Measurements from ENCODE around the gene ACSM6.

The ACSM6 gene

DNA sequence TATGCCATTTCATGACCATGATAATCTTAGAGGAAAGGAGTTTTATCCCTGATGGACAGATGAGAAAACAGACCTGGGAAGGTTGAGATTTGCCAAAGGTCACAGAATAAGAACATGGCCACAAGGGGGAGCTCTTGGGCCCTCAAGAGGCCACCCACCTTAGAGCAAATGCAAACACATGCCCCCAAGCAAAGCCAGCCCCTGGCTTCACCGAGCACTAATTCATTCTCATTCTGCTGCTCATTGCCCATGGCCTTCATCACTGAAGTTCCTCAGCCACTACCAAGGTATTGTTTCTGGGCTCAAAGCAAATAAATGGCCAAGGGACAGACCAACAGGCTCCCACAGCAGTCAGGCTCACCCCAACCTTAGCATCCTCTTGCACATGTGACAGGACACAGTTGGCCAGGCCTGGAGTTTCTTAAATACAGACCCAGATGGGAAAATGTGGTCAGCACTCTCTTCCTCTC, 52.6 kb downstream of the ACSM6 start:
- Histone ChIP-seq H3K4me1 (ENCODE audit: insufficient read depth, low read length) (peaks cover 25% of the 10 kb centered on the region), H3K36me3 (ENCODE audit: insufficient read depth, low read length) (peaks cover 61% of the 10 kb centered on the region), H3K9me3 (ENCODE audit: insufficient read depth, low read depth, low read length) (no peaks in the 10 kb centered on the region), H3K9ac (ENCODE audit: low read depth, low read length) (no peak overlapping the region), H3K27ac (ENCODE audit: low read depth, low read length) (no peak overlapping the region), H3K4me3 (ENCODE audit: low read length) (no peak overlapping the region), H3K27me3 (ENCODE audit: insufficient read depth, low read length) (no peaks in the 10 kb centered on the region)
- WGBS, result 22% methylated on average over 1 of the region's 1 CpG

DNA sequence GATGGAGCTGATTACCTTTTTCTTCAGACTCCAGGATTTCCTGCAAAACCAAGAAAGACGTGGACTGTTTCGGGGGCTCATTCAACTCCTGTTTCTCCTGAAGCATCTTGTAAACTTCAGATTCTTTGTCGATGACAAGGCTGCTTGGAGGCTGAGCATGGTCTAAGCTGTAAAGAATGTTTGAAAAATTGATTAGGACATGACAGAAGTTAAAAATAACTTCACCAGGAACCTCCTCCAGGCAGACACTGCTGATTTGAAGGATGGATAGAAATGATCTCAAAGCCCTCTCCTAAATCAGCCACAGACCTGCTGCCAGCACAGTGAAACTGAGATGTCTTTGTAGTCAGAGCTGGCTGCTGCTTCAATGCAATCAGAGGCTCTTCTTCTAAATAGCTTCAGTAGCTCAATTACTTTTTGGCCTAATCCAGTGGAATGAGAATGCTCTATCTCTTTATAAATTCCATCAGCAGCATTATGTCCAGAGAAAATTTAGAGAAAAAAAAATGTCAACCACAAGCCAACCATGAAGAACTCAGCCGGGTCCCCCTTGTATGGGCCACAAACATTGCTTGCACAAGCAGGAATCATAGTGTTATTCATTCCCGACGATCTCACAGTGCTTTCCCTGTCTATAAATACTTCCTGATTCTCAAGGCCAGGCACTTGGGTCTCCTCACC, 53.3 kb downstream of the ACSM6 start:
- H3K36me3 ChIP-seq (ENCODE audit: insufficient read depth, low read length), result peaks cover 57% of the 10 kb centered on the region
- H3K27ac ChIP-seq (ENCODE audit: low read depth, low read length), result peak overlapping the region; percentile 20; the same call in 1 of the 2 replicates
- H3K9ac ChIP-seq (ENCODE audit: low read depth, low read length), result no peak overlapping the region

GRCh38 chr10:95247881-95248583, 54.0 kb downstream of the ACSM6 start:
- Histone ChIP-seq H3K9ac (ENCODE audit: low read depth, low read length) (no peak overlapping the region), H3K9me3 (ENCODE audit: insufficient read depth, low read depth, low read length) (no peaks in the 10 kb centered on the region), H3K27me3 (ENCODE audit: insufficient read depth, low read length) (no peaks in the 10 kb centered on the region), H3K4me3 (ENCODE audit: low read length) (no peak overlapping the region), H3K36me3 (ENCODE audit: insufficient read depth, low read length) (peaks cover 57% of the 10 kb centered on the region), H3K27ac (ENCODE audit: low read depth, low read length) (peak overlapping the region; percentile 20; the same call in 1 of the 2 replicates), H3K4me1 (ENCODE audit: insufficient read depth, low read length) (peaks cover 25% of the 10 kb centered on the region)
- 94% methylated on average over 7 of the region's 7 CpGs for WGBS

More for the DNA sequence above, 53.3 kb downstream of the ACSM6 start:
- WGBS, result 89% methylated on average over 6 of the region's 6 CpGs
- Histone ChIP-seq H3K27me3 (ENCODE audit: insufficient read depth, low read length) (no peaks in the 10 kb centered on the region), H3K4me3 (ENCODE audit: low read length) (no peak overlapping the region), H3K4me1 (ENCODE audit: insufficient read depth, low read length) (peaks cover 25% of the 10 kb centered on the region), H3K9me3 (ENCODE audit: insufficient read depth, low read depth, low read length) (no peaks in the 10 kb centered on the region)

- H3K9me3 ChIP-seq (ENCODE audit: insufficient read depth, low read depth, low read length), result no peaks in the 10 kb centered on the region
- no peak overlapping the region; the same call in 1 of the 2 replicates for H3K27ac ChIP-seq (ENCODE audit: low read depth, low read length)
- no peak overlapping the region for H3K9ac ChIP-seq (ENCODE audit: low read depth, low read length)
- H3K27me3 ChIP-seq (ENCODE audit: insufficient read depth, low read length), result no peaks in the 10 kb centered on the region
- H3K4me3 ChIP-seq (ENCODE audit: low read length), result no peak overlapping the region
- H3K36me3 ChIP-seq (ENCODE audit: insufficient read depth, low read length), result peaks cover 49% of the 10 kb centered on the region
- 90% methylated on average over 3 of the region's 3 CpGs for WGBS
- H3K4me1 ChIP-seq (ENCODE audit: insufficient read depth, low read length), result peaks cover 25% of the 10 kb centered on the region
These were observed 55.0 kb downstream of the ACSM6 start for GRCh38 chr10:95248989-95249388.

- 88% methylated on average over 3 of the region's 3 CpGs for WGBS
- Histone ChIP-seq H3K9ac (ENCODE audit: low read depth, low read length) (0 out of 2 replicates have a peak overlapping the region, but pooled peaks have one; percentile 1), H3K36me3 (ENCODE audit: insufficient read depth, low read length) (peaks cover 45% of the 10 kb centered on the region)
These were observed 55.4 kb downstream of the ACSM6 start for GRCh38 chr10:95249467-95249866.

GRCh38 chr10:95250856-95251255, 56.8 kb downstream of the ACSM6 start:
- no peak overlapping the region for H3K27ac ChIP-seq (ENCODE audit: low read depth, low read length)
- 91% methylated on average over 4 of the region's 4 CpGs for WGBS
- H3K36me3 ChIP-seq (ENCODE audit: insufficient read depth, low read length), result peaks cover 33% of the 10 kb centered on the region
- H3K9ac ChIP-seq (ENCODE audit: low read depth, low read length), result no peak overlapping the region
- H3K9me3 ChIP-seq (ENCODE audit: insufficient read depth, low read depth, low read length), result no peaks in the 10 kb centered on the region
- no peak overlapping the region for H3K4me3 ChIP-seq (ENCODE audit: low read length)
- no peaks in the 10 kb centered on the region for H3K27me3 ChIP-seq (ENCODE audit: insufficient read depth, low read length)
- H3K4me1 ChIP-seq (ENCODE audit: insufficient read depth, low read length), result peaks cover 25% of the 10 kb centered on the region

More at GRCh38 chr10:95249467-95249866, 55.4 kb downstream of the ACSM6 start:
- Histone ChIP-seq H3K9me3 (ENCODE audit: insufficient read depth, low read depth, low read length) (no peaks in the 10 kb centered on the region), H3K4me3 (ENCODE audit: low read length) (no peak overlapping the region), H3K27ac (ENCODE audit: low read depth, low read length) (no peak overlapping the region; the same call in 1 of the 2 replicates), H3K4me1 (ENCODE audit: insufficient read depth, low read length) (peaks cover 25% of the 10 kb centered on the region), H3K27me3 (ENCODE audit: insufficient read depth, low read length) (no peaks in the 10 kb centered on the region)

- Histone ChIP-seq H3K27me3 (ENCODE audit: insufficient read depth, low read length) (no peaks in the 10 kb centered on the region), H3K4me3 (ENCODE audit: low read length) (no peak overlapping the region), H3K27ac (ENCODE audit: low read depth, low read length) (no peak overlapping the region), H3K9me3 (ENCODE audit: insufficient read depth, low read depth, low read length) (peaks cover 7% of the 10 kb centered on the region; the same call in 1 of the 2 replicates), H3K36me3 (ENCODE audit: insufficient read depth, low read length) (peaks cover 38% of the 10 kb centered on the region), H3K9ac (ENCODE audit: low read depth, low read length) (no peak overlapping the region), H3K4me1 (ENCODE audit: insufficient read depth, low read length) (peaks cover 13% of the 10 kb centered on the region; the same call in 1 of the 2 replicates)
- WGBS, result 87% methylated on average over 2 of the region's 2 CpGs
These were observed 59.0 kb downstream of the ACSM6 start for GRCh38 chr10:95253007-95253406.

DNA sequence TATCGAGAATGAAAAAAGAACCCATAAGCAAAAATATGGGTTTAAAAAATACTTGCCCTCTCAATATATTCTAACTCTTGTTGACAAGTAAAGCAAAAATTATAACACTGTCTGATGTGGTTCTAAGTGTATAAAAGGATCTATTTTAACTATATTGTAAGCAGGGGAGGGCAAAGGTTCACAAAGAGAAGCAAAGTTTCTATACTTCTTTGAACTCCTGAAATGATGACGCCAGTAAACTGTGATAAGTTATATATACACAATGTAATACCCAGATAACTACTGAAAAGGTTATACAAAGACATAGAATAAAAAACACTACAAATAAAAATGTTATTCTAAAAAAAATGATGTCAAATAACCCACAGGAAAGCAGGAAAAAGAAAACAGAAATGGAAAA, 59.6 kb downstream of the ACSM6 start:
- Histone ChIP-seq H3K27me3 (ENCODE audit: insufficient read depth, low read length) (no peaks in the 10 kb centered on the region), H3K27ac (ENCODE audit: low read depth, low read length) (no peak overlapping the region), H3K4me1 (ENCODE audit: insufficient read depth, low read length) (peaks cover 13% of the 10 kb centered on the region; the same call in 1 of the 2 replicates), H3K9ac (ENCODE audit: low read depth, low read length) (no peak overlapping the region), H3K36me3 (ENCODE audit: insufficient read depth, low read length) (peaks cover 39% of the 10 kb centered on the region), H3K4me3 (ENCODE audit: low read length) (no peak overlapping the region), H3K9me3 (ENCODE audit: insufficient read depth, low read depth, low read length) (peaks cover 7% of the 10 kb centered on the region; the same call in 1 of the 2 replicates)
- WGBS, result no CpG with 5 or more reads among the region's 2 CpGs

DNA sequence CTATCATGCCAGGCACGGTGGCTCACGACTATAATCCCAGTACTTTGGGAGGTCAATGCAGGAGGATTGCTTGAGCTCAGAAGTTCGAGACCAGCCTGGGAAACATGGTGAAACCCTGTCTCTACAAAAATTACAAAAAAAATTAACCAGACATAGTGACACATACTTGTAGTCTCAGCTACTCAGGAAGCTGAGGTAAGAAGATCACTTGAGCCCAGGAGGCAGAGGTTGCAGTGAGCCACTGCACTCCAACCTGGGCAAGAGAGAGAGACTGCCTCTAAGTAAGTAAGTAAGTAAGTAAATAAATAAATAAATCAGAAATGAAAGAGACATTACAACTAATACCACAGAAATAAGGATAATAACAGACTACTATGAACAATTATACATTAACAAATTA, 60.6 kb downstream of the ACSM6 start:
- Histone ChIP-seq H3K4me3 (ENCODE audit: low read length) (no peak overlapping the region), H3K9ac (ENCODE audit: low read depth, low read length) (no peak overlapping the region), H3K36me3 (ENCODE audit: insufficient read depth, low read length) (peaks cover 39% of the 10 kb centered on the region), H3K9me3 (ENCODE audit: insufficient read depth, low read depth, low read length) (peaks cover 7% of the 10 kb centered on the region; the same call in 1 of the 2 replicates), H3K27ac (ENCODE audit: low read depth, low read length) (no peak overlapping the region), H3K27me3 (ENCODE audit: insufficient read depth, low read length) (no peaks in the 10 kb centered on the region), H3K4me1 (ENCODE audit: insufficient read depth, low read length) (peaks cover 9% of the 10 kb centered on the region; the same call in 1 of the 2 replicates)
- 91% methylated on average over 3 of the region's 3 CpGs for WGBS

DNA sequence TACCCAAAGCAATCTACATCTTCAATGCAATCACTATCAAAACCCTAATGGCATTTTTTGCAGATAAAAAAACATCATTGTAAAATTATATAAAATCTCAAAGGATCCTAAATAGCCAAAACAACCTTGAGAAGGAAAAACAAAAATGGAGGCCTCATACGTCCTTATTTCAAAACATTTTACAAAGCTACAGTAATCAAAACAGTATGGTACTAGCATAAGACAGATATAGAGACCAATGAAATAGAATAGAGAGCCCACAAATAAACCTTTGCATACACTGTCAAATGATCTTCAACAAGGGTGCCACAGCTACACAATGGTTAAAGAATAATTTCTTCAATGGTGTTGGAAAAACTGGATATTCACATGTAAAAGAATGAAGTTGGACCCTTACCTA, 62.2 kb downstream of the ACSM6 start:
- peaks cover 6% of the 10 kb centered on the region; the same call in 1 of the 2 replicates for H3K4me1 ChIP-seq (ENCODE audit: insufficient read depth, low read length)
- no peak overlapping the region for H3K4me3 ChIP-seq (ENCODE audit: low read length)
- H3K27ac ChIP-seq (ENCODE audit: low read depth, low read length), result no peak overlapping the region
- peaks cover 7% of the 10 kb centered on the region; the same call in 1 of the 2 replicates for H3K9me3 ChIP-seq (ENCODE audit: insufficient read depth, low read depth, low read length)
- no peak overlapping the region for H3K9ac ChIP-seq (ENCODE audit: low read depth, low read length)
- peaks cover 53% of the 10 kb centered on the region for H3K36me3 ChIP-seq (ENCODE audit: insufficient read depth, low read length)
- WGBS, result 100% methylated on average over 1 of the region's 1 CpG
- H3K27me3 ChIP-seq (ENCODE audit: insufficient read depth, low read length), result no peaks in the 10 kb centered on the region

- Histone ChIP-seq H3K4me1 (ENCODE audit: insufficient read depth, low read length) (peaks cover 8% of the 10 kb centered on the region; the same call in 1 of the 2 replicates), H3K27ac (ENCODE audit: low read depth, low read length) (no peak overlapping the region), H3K36me3 (ENCODE audit: insufficient read depth, low read length) (peaks cover 60% of the 10 kb centered on the region), H3K4me3 (ENCODE audit: low read length) (no peak overlapping the region), H3K27me3 (ENCODE audit: insufficient read depth, low read length) (no peaks in the 10 kb centered on the region), H3K9me3 (ENCODE audit: insufficient read depth, low read depth, low read length) (peaks cover 7% of the 10 kb centered on the region; the same call in 1 of the 2 replicates), H3K9ac (ENCODE audit: low read depth, low read length) (no peak overlapping the region)
- 97% methylated on average over 5 of the region's 7 CpGs for WGBS
These were observed 63.8 kb downstream of the ACSM6 start for GRCh38 chr10:95257849-95258248.
